Osteocyte (in vitro differentiated cells): Measurements from ENCODE around the gene B3GAT3. TPM values are rescaled to one million over a fixed set of nuclear protein-coding genes. Genes with fewer than 3 reads are reported as not detected.
"Not testable (repeated sequence)": the region's sequence is repeated elsewhere in the genome, so short reads cannot be mapped to it uniquely, and the experiment has no call there.

Source experiments
- DNase-seq: peaks from one replicate; pipeline ENCODE4 v3.0.0; 2021; ENCODE audit warnings: mixed read lengths; ENCODE audit not compliant: unreplicated experiment; ENCODE audit errors: extremely low spot score
- H3K27ac Mint-ChIP-seq: one replicate; pipeline ENCODE4 v1.8.0; 2021; ENCODE audit warnings: mild to moderate bottlenecking, mixed read lengths; ENCODE audit not compliant: unreplicated experiment
- H3K27me3 Mint-ChIP-seq: one replicate; pipeline ENCODE4 v1.8.0; 2021; ENCODE audit warnings: mixed read lengths; ENCODE audit not compliant: unreplicated experiment
- H3K36me3 Mint-ChIP-seq: one replicate; pipeline ENCODE4 v1.8.0; 2021; ENCODE audit warnings: mixed read lengths; ENCODE audit not compliant: unreplicated experiment
- H3K4me1 Mint-ChIP-seq: one replicate; pipeline ENCODE4 v1.8.0; 2021; ENCODE audit warnings: mixed read lengths; ENCODE audit not compliant: unreplicated experiment
- H3K4me3 Mint-ChIP-seq: one replicate; pipeline ENCODE4 v1.8.0; 2021; ENCODE audit warnings: mild to moderate bottlenecking, moderate library complexity, mixed read lengths; ENCODE audit not compliant: unreplicated experiment
- H3K9me3 Mint-ChIP-seq: one replicate; pipeline ENCODE4 v1.8.0; 2021; ENCODE audit warnings: mixed read lengths; ENCODE audit not compliant: unreplicated experiment
- total RNA-seq: library from RNA; stranded (reverse); gene quantifications from 2 replicates; pipeline ENCODE4 v1.2.1, GENCODE V29; 2021
- TF ChIP-seq, protein P1 (sequence below): fragments of 200-600 bp; sonication (generic); IDR thresholded peaks from 2 replicates; pipeline ENCODE4 v1.5.0; 2021; ENCODE audit warnings: antibody characterized with exemption, mild to moderate bottlenecking, moderate library complexity

The B3GAT3 gene
- total RNA-seq, 1 donor from 2014 or later: 35.8 TPM

DNA sequence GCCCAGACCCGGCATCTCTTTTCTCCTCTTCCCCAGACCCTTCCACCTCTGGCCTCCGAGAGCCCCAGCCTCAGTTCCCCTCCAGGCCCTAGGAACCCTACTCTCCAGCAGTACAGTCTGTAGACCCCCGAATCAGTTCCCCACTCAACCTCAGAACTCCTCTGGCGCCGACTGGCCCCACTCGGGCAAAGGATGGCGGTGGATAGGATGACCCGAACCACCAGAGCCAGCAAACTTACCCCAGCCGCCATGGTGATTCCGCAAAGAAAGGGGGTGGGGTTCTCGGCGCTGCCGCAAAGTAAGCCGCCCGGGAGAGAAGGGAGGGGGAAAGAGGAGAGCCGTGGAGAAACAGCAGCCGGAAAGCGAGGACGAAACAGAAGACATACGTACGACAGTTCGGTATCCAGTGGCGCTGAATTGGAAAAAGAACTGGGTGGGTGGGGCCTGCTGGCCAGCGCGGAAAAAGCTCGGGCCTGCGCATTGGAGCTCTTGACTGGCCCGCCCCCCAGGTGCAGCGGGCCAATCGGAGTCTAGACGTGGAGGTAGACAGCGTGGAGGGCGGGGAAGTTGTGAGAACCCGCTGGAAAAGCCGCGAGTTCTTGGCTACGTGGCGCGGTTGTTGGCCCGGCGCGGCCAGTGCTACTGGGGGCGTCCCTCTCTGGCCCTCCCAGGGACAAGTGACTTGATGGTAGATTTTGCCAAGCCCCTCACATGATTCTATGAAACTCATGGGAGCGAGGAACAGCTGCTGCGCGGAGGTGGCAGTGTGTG, 48.0 kb downstream of the B3GAT3 start, which contains the start of gene EEF1G:
EEF1G (minus strand) TSS at position 300 of the 771 bp plus-strand sequence; CDS start at position 251, 49 bp downstream.
- H3K36me3 Mint-ChIP-seq: peaks cover 33% of the 10 kb centered on the region
- H3K27me3 Mint-ChIP-seq: no peaks in the 10 kb centered on the region
- DNase-seq: peak; percentile 100
- no peaks in the 10 kb centered on the region for H3K9me3 Mint-ChIP-seq
- peaks cover 48% of the 10 kb centered on the region for H3K4me1 Mint-ChIP-seq
- peak within 1 kb of the TSS; percentile 95 for H3K4me3 Mint-ChIP-seq
- TF ChIP-seq, protein P1, sequence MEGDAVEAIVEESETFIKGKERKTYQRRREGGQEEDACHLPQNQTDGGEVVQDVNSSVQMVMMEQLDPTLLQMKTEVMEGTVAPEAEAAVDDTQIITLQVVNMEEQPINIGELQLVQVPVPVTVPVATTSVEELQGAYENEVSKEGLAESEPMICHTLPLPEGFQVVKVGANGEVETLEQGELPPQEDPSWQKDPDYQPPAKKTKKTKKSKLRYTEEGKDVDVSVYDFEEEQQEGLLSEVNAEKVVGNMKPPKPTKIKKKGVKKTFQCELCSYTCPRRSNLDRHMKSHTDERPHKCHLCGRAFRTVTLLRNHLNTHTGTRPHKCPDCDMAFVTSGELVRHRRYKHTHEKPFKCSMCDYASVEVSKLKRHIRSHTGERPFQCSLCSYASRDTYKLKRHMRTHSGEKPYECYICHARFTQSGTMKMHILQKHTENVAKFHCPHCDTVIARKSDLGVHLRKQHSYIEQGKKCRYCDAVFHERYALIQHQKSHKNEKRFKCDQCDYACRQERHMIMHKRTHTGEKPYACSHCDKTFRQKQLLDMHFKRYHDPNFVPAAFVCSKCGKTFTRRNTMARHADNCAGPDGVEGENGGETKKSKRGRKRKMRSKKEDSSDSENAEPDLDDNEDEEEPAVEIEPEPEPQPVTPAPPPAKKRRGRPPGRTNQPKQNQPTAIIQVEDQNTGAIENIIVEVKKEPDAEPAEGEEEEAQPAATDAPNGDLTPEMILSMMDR: no peak
- peak within 1 kb of the TSS; percentile 99 for H3K27ac Mint-ChIP-seq

DNA sequence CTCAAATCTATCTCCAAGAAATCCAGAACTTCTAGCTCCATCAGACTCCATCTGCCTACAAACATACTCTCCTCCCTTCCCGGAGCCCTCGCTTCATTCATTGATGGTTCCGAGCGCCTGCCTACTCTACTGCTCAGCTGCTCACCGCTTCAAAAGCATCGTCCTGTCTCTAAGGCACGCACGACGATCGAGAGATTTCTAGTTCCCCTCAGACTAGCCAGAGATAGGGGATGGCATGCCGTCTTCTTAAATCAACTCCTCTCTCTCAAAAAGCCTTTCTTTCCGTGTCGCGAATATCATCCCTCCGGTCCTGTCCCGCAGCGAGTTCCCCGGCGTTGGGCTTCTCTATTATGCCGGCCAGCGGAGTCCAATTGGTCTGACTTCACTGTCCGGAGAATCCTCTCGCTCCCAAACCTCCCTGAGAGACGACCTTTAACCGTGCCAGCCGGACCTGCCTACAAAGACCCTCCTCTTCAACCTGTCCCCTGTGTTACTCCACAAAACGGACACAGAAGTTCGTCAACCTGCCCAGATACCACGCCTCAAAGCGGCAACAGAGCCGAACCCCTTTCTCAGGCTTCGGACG, 48.7 kb downstream of the B3GAT3 start:
- Mint-ChIP-seq H3K36me3 (peaks cover 33% of the 10 kb centered on the region), H3K9me3 (no peaks in the 10 kb centered on the region), H3K4me1 (peaks cover 48% of the 10 kb centered on the region), H3K27ac (peak overlapping the region; percentile 99), H3K4me3 (peak overlapping the region; percentile 95), H3K27me3 (no peaks in the 10 kb centered on the region)
- DNase-seq: no peak
- TF ChIP-seq, protein P1: no peak

DNA sequence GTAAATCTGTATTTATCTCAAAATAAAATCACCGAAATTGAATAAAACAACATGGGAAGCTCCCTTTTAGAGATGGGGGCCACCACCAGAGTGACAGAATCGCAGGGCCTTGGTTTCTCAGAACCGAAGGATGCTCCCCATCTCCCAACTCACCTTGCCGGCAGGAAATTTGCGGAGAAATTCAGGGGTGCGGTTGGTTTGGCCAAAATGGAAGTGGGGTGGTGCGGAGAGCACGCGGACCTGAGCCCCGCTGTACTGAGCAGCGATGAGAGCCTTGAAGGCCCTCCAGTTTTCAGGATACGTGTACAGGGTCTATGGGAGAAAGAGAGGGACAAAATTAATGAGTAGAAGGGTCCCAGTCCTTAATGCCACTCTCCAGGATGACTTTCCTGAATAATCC, 49.4 kb downstream of the B3GAT3 start:
- Mint-ChIP-seq H3K4me1 (peaks cover 48% of the 10 kb centered on the region), H3K9me3 (no peaks in the 10 kb centered on the region), H3K36me3 (peaks cover 34% of the 10 kb centered on the region), H3K27me3 (no peaks in the 10 kb centered on the region), H3K4me3 (peak overlapping the region; percentile 95), H3K27ac (peak overlapping the region; percentile 99)
- no peak for DNase-seq
- TF ChIP-seq, protein P1: no peak

DNA sequence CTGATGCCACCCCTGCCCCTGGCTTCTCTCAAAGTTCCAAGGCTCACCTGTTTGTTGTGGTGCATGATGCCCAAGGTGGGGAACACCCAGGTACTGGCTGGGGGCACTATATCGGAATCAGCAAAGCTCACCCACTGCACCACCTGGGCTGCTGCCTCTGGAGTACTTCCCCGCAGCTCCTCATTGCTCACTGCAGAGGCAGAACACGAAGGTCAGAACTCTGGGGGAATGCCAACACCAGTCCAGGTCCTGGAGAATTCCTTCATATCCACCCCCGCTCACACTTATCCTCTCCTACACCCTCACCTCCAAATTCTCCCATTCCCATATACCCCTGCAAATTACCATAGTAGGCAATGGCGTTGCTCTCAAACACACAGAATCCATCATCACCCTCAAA, 50.3 kb downstream of the B3GAT3 start:
- H3K4me3 Mint-ChIP-seq, H3K9me3 Mint-ChIP-seq, H3K27me3 Mint-ChIP-seq, DNase-seq: not testable (repeated sequence)
- Mint-ChIP-seq H3K36me3 (peaks cover 39% of the 10 kb centered on the region), H3K4me1 (peaks cover 45% of the 10 kb centered on the region), H3K27ac (peak overlapping the region; percentile 66)

DNA sequence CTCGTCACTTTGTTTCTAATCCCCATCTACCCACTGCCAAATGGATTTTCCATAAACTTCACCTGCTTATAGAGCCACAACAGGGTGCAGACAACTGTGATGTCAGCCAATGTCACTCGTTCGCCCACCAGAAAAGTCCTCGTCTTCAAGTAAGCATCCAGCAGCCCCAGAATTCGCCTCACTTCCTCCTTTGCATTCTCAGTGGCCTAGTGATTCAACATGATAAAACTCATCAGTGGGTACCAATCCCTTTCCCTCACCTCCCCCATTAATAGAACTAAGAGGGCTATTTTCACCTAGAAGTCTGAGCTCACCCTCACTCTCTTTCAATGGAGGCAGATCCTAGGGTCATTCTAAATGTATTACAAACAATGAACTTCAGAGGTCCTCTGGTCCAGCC, 50.9 kb downstream of the B3GAT3 start:
- not testable (repeated sequence) for DNase-seq, H3K27me3 Mint-ChIP-seq, H3K9me3 Mint-ChIP-seq
- H3K36me3 Mint-ChIP-seq: peaks cover 44% of the 10 kb centered on the region
- H3K27ac Mint-ChIP-seq: peak overlapping the region; percentile 66
- H3K4me3 Mint-ChIP-seq: peak overlapping the region; percentile 2
- H3K4me1 Mint-ChIP-seq: peaks cover 44% of the 10 kb centered on the region

DNA sequence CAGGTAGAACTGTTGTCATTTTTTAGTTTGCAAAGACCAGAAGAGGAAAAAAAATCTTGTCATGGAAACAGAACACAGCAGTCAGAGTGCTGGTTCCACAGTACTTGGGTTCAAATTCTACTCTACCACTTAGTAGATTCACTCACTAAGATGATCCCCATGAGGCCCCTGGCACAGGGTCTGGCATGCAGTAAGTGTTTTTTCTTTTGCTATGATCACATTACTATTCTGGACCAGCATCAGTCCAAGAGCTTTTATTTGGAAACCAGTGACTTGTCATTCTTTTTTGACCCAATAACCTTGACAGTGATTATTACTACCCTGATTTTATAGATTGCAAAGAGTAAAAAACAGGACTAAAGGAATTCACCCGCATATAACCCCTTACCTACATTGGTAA, 52.2 kb downstream of the B3GAT3 start:
- peaks cover 31% of the 10 kb centered on the region for H3K4me1 Mint-ChIP-seq
- H3K27me3 Mint-ChIP-seq: no peaks in the 10 kb centered on the region
- H3K36me3 Mint-ChIP-seq: peaks cover 53% of the 10 kb centered on the region
- peak overlapping the region; percentile 47 for H3K27ac Mint-ChIP-seq
- DNase-seq: no peak
- TF ChIP-seq, protein P1: no peak
- H3K9me3 Mint-ChIP-seq: no peaks in the 10 kb centered on the region
- no peak overlapping the region for H3K4me3 Mint-ChIP-seq
